Measurements from ENCODE around the gene KCNAB1. TPM values are rescaled to one million over a fixed set of nuclear protein-coding genes. Genes with fewer than 3 reads are reported as not detected.

The KCNAB1 gene
- total RNA-seq, 2 experiments from 2014 or later: 0.09 TPM; not detected in 1

DNA sequence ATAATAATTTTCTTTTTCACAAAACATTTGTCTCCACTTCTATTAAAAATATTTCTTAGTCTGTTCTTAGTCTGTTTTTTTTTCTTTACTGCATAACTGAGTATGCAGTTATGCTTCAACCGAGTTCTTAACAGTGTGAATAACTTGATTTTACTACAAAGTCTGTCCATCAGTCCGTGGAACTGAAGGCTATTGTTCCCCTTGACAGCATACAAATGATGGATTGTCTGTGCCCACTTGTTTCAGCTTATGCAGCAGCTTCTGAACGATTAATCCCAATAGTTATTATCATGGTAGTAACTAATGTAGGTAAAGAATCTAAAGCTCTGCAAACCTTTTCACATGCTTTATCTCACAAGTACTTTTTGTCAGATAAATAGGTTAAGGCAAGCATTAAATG, 283.8 kb downstream of the KCNAB1 start:
- Mint-ChIP-seq H3K27me3 (peaks cover 12% of the 10 kb centered on the region), H3K9me3 (no peaks in the 10 kb centered on the region), H3K27ac (no peak overlapping the region), H3K4me3 (no peak overlapping the region), H3K36me3 (no peaks in the 10 kb centered on the region), H3K4me1 (no peaks in the 10 kb centered on the region)
- POLR2A ChIA-PET: no interaction called here
- no peak for ATAC-seq (ENCODE audit: low read depth)
- no peak for DNase-seq

GRCh38 chr3:156406393-156406792, 286.0 kb downstream of the KCNAB1 start:
- Mint-ChIP-seq H3K36me3 (no peaks in the 10 kb centered on the region), H3K4me1 (no peaks in the 10 kb centered on the region), H3K27ac (no peak overlapping the region), H3K4me3 (no peak overlapping the region), H3K27me3 (peaks cover 12% of the 10 kb centered on the region), H3K9me3 (no peaks in the 10 kb centered on the region)
- ATAC-seq (ENCODE audit: low read depth) (no peak), DNase-seq (no peak)
- POLR2A ChIA-PET: no interaction called here

GRCh38 chr3:156407617-156408225, 287.3 kb downstream of the KCNAB1 start:
- no peak for DNase-seq
- peaks cover 17% of the 10 kb centered on the region for H3K27me3 Mint-ChIP-seq
- no peak overlapping the region for H3K4me3 Mint-ChIP-seq
- no peaks in the 10 kb centered on the region for H3K9me3 Mint-ChIP-seq
- no peak for ATAC-seq (ENCODE audit: low read depth)
- no peaks in the 10 kb centered on the region for H3K36me3 Mint-ChIP-seq
- H3K27ac Mint-ChIP-seq: no peak overlapping the region
- H3K4me1 Mint-ChIP-seq: no peaks in the 10 kb centered on the region
- POLR2A ChIA-PET: no interaction called here

DNA sequence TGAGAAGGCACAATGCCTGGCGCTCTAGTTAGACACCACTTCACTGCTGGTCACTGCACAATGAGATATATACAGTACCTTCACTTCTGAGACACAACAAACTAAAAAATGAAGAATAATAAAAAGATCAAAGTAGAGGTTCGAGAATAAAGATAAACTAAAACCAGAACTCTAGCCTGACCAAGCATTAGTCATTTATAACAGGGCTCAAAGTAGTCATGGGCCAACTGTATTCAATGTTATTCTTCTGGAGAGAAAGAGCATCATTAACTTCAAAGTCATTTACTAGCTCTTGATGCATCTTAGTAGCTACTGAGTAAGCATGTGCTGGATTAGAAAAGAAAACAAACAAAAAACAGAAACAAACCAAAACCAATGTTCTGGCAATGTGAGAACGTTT, 289.3 kb downstream of the KCNAB1 start:
- H3K27me3 Mint-ChIP-seq: peaks cover 17% of the 10 kb centered on the region
- H3K27ac Mint-ChIP-seq: no peak overlapping the region
- ATAC-seq (ENCODE audit: low read depth): no peak
- H3K36me3 Mint-ChIP-seq: no peaks in the 10 kb centered on the region
- DNase-seq: no peak
- POLR2A ChIA-PET: no interaction called here
- no peaks in the 10 kb centered on the region for H3K9me3 Mint-ChIP-seq
- H3K4me1 Mint-ChIP-seq: no peaks in the 10 kb centered on the region
- H3K4me3 Mint-ChIP-seq: no peak overlapping the region

DNA sequence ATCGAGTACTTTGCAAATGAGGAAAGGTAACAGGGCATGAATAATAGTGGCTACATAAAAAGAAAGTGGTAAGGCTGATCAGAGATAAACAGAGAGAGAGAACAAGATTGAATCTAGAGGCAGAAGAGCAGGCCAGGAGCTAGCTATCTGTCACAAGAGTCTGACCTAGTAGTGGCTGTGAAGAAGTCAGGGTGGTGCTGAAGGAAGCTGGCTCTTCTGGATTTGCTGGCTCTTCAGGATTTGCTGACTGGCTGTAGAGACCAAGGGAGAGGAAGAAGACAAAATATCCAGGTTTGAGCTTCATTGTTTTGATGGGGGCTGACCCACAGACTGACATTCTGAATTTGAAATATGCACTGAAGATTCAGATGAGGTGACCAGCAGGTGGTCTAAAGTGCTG, 292.2 kb downstream of the KCNAB1 start:
- Mint-ChIP-seq H3K4me3 (no peak overlapping the region), H3K4me1 (no peaks in the 10 kb centered on the region), H3K27me3 (peaks cover 15% of the 10 kb centered on the region), H3K27ac (no peak overlapping the region), H3K36me3 (no peaks in the 10 kb centered on the region), H3K9me3 (no peaks in the 10 kb centered on the region)
- DNase-seq: no peak
- no peak for ATAC-seq (ENCODE audit: low read depth)
- POLR2A ChIA-PET: no interaction called here

DNA sequence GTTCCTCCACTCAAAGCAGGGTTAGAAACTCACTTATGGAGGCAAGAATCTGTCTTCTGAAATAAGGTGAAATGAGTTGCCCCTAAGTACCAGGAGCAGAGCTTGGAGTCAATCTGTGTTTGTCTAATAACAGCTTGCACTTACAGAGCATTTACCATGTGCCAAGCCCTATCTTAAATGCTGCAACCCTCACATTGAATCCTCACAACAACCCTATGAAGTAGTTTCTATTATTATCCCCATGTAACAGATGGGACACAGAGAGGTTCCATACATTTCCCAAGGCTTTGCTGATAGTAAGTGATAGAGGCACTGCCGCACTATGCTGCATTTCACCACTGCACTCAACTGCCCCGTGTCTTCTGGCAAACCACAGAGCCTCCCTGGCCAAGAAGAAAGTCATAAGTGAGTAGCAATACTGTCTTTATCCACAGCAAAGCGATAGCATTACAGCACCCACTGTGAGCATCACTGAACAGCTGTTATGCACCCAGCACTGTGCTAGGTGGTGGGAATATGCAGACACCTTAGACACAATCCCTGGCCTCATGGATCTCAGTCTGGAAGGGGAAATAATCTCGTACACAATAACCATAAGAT, 293.0 kb downstream of the KCNAB1 start:
- Mint-ChIP-seq H3K27me3 (peaks cover 15% of the 10 kb centered on the region), H3K9me3 (no peaks in the 10 kb centered on the region), H3K27ac (no peak overlapping the region), H3K4me1 (no peaks in the 10 kb centered on the region), H3K36me3 (no peaks in the 10 kb centered on the region), H3K4me3 (no peak overlapping the region)
- no peak for ATAC-seq (ENCODE audit: low read depth)
- DNase-seq: no peak
- POLR2A ChIA-PET: no interaction called here

- no peaks in the 10 kb centered on the region for H3K9me3 Mint-ChIP-seq
- no peak for ATAC-seq (ENCODE audit: low read depth)
- H3K4me3 Mint-ChIP-seq: no peak overlapping the region
Measured at GRCh38 chr3:156416846-156417558, 296.6 kb downstream of the KCNAB1 start.

DNA sequence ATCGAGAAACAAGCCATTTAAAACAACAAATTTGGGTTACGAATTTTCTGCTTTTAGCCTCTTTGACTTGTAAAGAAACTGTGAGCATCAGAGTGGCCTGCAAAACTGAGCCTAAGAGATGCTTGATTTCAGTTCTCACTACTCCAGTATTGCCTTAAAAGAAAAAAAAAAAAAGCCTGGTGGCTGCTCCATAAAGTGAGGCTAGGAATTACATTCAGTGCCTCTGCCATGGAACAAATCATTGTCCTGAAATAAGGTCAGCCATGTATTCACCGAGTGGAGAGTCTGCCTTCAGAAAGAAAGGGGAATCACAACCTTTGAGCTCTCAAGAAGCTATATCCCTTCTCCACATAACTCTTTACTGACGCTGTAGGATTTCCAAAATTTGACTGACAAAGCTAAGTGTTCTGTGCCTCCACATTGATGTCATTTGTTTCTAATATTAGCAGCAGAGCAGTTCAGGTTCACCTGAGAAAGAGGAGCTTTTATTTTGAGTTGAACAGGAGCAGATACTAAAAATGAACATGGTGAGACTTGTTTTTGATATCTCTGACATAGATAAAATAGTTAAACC, 297.3 kb downstream of the KCNAB1 start:
- peaks cover 8% of the 10 kb centered on the region for H3K27me3 Mint-ChIP-seq
- H3K27ac Mint-ChIP-seq: no peak overlapping the region
- no peak for ATAC-seq (ENCODE audit: low read depth)
- no peak overlapping the region for H3K4me3 Mint-ChIP-seq
- no peaks in the 10 kb centered on the region for H3K36me3 Mint-ChIP-seq
- H3K9me3 Mint-ChIP-seq: no peaks in the 10 kb centered on the region
- no peaks in the 10 kb centered on the region for H3K4me1 Mint-ChIP-seq
- no peak for DNase-seq
- POLR2A ChIA-PET: no interaction called here

More at GRCh38 chr3:156416846-156417558, 296.6 kb downstream of the KCNAB1 start:
- POLR2A ChIA-PET: no interaction called here
- H3K27ac Mint-ChIP-seq: no peak overlapping the region
- no peaks in the 10 kb centered on the region for H3K36me3 Mint-ChIP-seq
- H3K4me1 Mint-ChIP-seq: no peaks in the 10 kb centered on the region
- no peak for DNase-seq
- peaks cover 12% of the 10 kb centered on the region for H3K27me3 Mint-ChIP-seq

- no peaks in the 10 kb centered on the region for H3K4me1 Mint-ChIP-seq
- no peak overlapping the region for H3K27ac Mint-ChIP-seq
- no peak for ATAC-seq (ENCODE audit: low read depth)
- DNase-seq: no peak
- H3K9me3 Mint-ChIP-seq: no peaks in the 10 kb centered on the region
- no peak overlapping the region for H3K4me3 Mint-ChIP-seq
- POLR2A ChIA-PET: no interaction called here
- H3K27me3 Mint-ChIP-seq: peaks cover 8% of the 10 kb centered on the region
- H3K36me3 Mint-ChIP-seq: no peaks in the 10 kb centered on the region
Measured at GRCh38 chr3:156418428-156418827, 298.1 kb downstream of the KCNAB1 start.

- POLR2A ChIA-PET: no interaction called here
- no peak for DNase-seq
- H3K9me3 Mint-ChIP-seq: no peaks in the 10 kb centered on the region
Measured at GRCh38 chr3:156421534-156421933, 301.2 kb downstream of the KCNAB1 start.

DNA sequence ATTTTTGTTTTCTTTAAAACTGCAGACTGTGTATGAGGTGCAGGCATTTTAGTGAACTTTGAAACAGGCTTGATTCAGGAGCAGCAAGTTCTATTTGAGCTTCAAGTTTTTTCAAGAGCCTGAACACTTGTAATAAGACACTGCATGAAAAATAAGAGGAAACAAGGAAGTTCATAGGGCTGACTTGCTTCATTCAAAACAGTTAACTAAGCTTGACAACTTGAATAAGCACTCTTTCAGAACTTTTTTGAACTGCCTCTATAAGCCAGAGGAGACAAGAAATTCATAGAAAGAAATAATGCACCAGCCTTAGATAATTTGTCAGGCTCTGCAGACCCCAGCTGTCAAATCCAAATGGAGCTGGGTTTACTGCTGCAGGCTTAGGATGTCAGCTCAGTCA, 304.4 kb downstream of the KCNAB1 start:
- Mint-ChIP-seq H3K27ac (no peak overlapping the region), H3K27me3 (peaks cover 4% of the 10 kb centered on the region), H3K9me3 (no peaks in the 10 kb centered on the region), H3K36me3 (no peaks in the 10 kb centered on the region), H3K4me3 (no peak overlapping the region), H3K4me1 (no peaks in the 10 kb centered on the region)
- DNase-seq (no peak), ATAC-seq (ENCODE audit: low read depth) (no peak)
- POLR2A ChIA-PET: no interaction called here

More at GRCh38 chr3:156421534-156421933, 301.2 kb downstream of the KCNAB1 start:
- Mint-ChIP-seq H3K4me3 (no peak overlapping the region), H3K27me3 (peaks cover 4% of the 10 kb centered on the region), H3K4me1 (no peaks in the 10 kb centered on the region), H3K27ac (no peak overlapping the region), H3K36me3 (no peaks in the 10 kb centered on the region)
- no peak for ATAC-seq (ENCODE audit: low read depth)

DNA sequence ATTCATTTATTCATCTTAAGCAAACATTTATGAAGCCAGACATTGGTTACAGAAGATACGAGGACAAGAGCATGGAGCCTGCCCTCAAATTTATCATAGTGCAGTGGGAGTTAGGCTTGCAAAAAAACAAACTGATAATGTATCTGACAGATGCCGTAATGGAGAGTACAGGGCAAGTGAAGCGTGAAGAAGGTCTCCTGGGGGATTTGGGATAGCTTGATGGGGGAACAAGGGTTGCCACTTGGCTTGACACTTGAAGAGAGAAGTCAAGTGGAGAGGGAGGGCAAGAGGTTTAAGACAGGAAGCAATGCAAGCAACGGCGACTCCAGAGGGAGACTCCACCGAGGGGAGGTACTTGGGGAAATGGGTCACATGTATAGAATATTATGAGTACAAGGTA, 305.3 kb downstream of the KCNAB1 start:
- H3K27ac Mint-ChIP-seq: no peak overlapping the region
- POLR2A ChIA-PET: no interaction called here
- H3K4me3 Mint-ChIP-seq: no peak overlapping the region

DNA sequence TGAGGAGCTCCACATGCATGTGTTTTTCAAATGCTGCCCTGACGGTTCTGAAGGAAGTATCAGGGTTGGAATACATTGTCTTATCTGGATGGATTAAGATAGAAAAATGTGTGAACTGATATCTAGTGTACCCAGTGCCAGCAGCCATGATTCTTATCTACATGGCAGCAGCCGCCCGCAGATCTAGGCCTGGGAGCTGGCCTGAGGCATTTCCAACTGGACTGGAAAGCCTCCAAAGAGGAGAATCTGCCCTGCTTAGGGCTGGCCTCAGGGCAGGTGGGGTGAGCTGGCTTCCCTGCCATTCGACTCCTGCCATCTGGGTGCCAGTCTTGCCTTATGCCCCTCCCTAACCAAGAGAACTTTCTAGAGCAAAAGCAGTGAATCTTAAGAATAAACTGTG, 308.7 kb downstream of the KCNAB1 start:
- no peaks in the 10 kb centered on the region for H3K4me1 Mint-ChIP-seq
- ATAC-seq (ENCODE audit: low read depth): no peak
- H3K36me3 Mint-ChIP-seq: no peaks in the 10 kb centered on the region
- DNase-seq: no peak
- H3K9me3 Mint-ChIP-seq: no peaks in the 10 kb centered on the region
- H3K4me3 Mint-ChIP-seq: no peak overlapping the region
- no peak overlapping the region for H3K27ac Mint-ChIP-seq
- H3K27me3 Mint-ChIP-seq: peaks cover 12% of the 10 kb centered on the region
- POLR2A ChIA-PET: no interaction called here

More for the DNA sequence above, 305.3 kb downstream of the KCNAB1 start:
- peaks cover 4% of the 10 kb centered on the region for H3K27me3 Mint-ChIP-seq
- DNase-seq (no peak), ATAC-seq (ENCODE audit: low read depth) (no peak)
- no peaks in the 10 kb centered on the region for H3K4me1 Mint-ChIP-seq
- H3K9me3 Mint-ChIP-seq: no peaks in the 10 kb centered on the region
- H3K36me3 Mint-ChIP-seq: no peaks in the 10 kb centered on the region
